H9 (cell line): ENCODE results near the gene SLC13A4. TPM values are rescaled to one million over a fixed set of nuclear protein-coding genes. Genes with fewer than 3 reads are reported as not detected.

Experiments used
- DNase-seq: peaks from one replicate; pipeline ENCODE4 v3.0.0-alpha.2; 2017
- H2AFZ ChIP-seq: one replicate; pipeline ENCODE4 v1.6.1; 2013; ENCODE audit warnings: mild to moderate bottlenecking, low read length, control low read depth, moderate library complexity
- H2AK5ac ChIP-seq: 2 replicates; pipeline ENCODE4 v1.6.1; 2013; ENCODE audit warnings: low read length, control low read depth, mixed read lengths; ENCODE audit not compliant: insufficient read length
- H2BK120ac ChIP-seq: one replicate; pipeline ENCODE4 v1.6.1; 2013; ENCODE audit warnings: low read depth, mild to moderate bottlenecking, low read length, control low read depth, inconsistent platforms; ENCODE audit not compliant: poor library complexity, severe bottlenecking
- H2BK12ac ChIP-seq: 2 replicates; pipeline ENCODE4 v1.6.1; 2013; ENCODE audit warnings: low read length, control low read depth, mixed read lengths, low read depth; ENCODE audit not compliant: insufficient read length
- H2BK15ac ChIP-seq: 2 replicates; pipeline ENCODE4 v1.6.1; 2013; ENCODE audit warnings: low read depth, low read length, control low read depth
- H2BK20ac ChIP-seq: one replicate; pipeline ENCODE4 v1.6.1; 2013; ENCODE audit warnings: low read depth, mild to moderate bottlenecking, low read length, control low read depth, inconsistent platforms; ENCODE audit not compliant: poor library complexity, severe bottlenecking
- H2BK5ac ChIP-seq: 2 replicates; pipeline ENCODE4 v1.6.1; 2013; ENCODE audit warnings: low read length, control low read depth, mixed read lengths; ENCODE audit not compliant: insufficient read length
- H3K14ac ChIP-seq: 2 replicates; pipeline ENCODE4 v1.6.1; 2013; ENCODE audit warnings: low read length, control low read depth; ENCODE audit not compliant: insufficient read depth
- H3K18ac ChIP-seq: 2 replicates; pipeline ENCODE4 v1.6.1; 2013; ENCODE audit warnings: low read depth, mild to moderate bottlenecking, mixed read lengths, low read length, control low read depth; ENCODE audit not compliant: insufficient read length
- H3K23ac ChIP-seq: 2 replicates; pipeline ENCODE4 v1.6.1; 2013; ENCODE audit warnings: low read length, control low read depth, mixed read lengths, low read depth; ENCODE audit not compliant: insufficient read length
- H3K23me2 ChIP-seq: 2 replicates; pipeline ENCODE4 v1.6.1; 2013; ENCODE audit warnings: low read depth, mild to moderate bottlenecking, mixed read lengths, low read length, control low read depth; ENCODE audit not compliant: insufficient read length, poor library complexity, severe bottlenecking
- H3K27ac ChIP-seq: 2 replicates; pipeline ENCODE4 v1.5.1; 2013; ENCODE audit warnings: low read length, control low read depth, mixed read lengths, low read depth; ENCODE audit not compliant: insufficient read length
- H3K27me3 ChIP-seq: 2 replicates; pipeline ENCODE4 v1.6.1; 2013; ENCODE audit warnings: low read length, control low read depth, inconsistent platforms; ENCODE audit not compliant: insufficient read depth
- H3K4ac ChIP-seq: 2 replicates; pipeline ENCODE4 v1.6.1; 2013; ENCODE audit warnings: low read depth, mild to moderate bottlenecking, control low read depth, inconsistent platforms, low read length, moderate library complexity
- H3K4me1 ChIP-seq: 2 replicates; pipeline ENCODE4 v1.6.1; 2013; ENCODE audit warnings: low read length, control low read depth, inconsistent platforms; ENCODE audit not compliant: insufficient read depth
- H3K4me2 ChIP-seq: 2 replicates; pipeline ENCODE4 v1.6.1; 2013; ENCODE audit warnings: low read length, control low read depth, mixed read lengths; ENCODE audit not compliant: insufficient read length, insufficient read depth
- H3K56ac ChIP-seq: 2 replicates; pipeline ENCODE4 v1.6.1; 2013; ENCODE audit warnings: low read depth, mild to moderate bottlenecking, mixed read lengths, low read length, control low read depth; ENCODE audit not compliant: insufficient read length
- H3K79me1 ChIP-seq: 2 replicates; pipeline ENCODE4 v1.6.1; 2013; ENCODE audit warnings: low read depth, mild to moderate bottlenecking, moderate library complexity, low read length, control low read depth, inconsistent platforms; ENCODE audit not compliant: insufficient read depth, poor library complexity, severe bottlenecking
- H3K79me2 ChIP-seq: 2 replicates; pipeline ENCODE4 v1.6.1; 2013; ENCODE audit warnings: low read length, control low read depth, inconsistent platforms; ENCODE audit not compliant: insufficient read depth
- H3K9ac ChIP-seq: 2 replicates; pipeline ENCODE4 v1.6.1; 2013; ENCODE audit warnings: low read length, control low read depth, mixed read lengths; ENCODE audit not compliant: insufficient read length; ENCODE audit errors: extremely low read depth
- H3K9me3 ChIP-seq: one replicate; pipeline ENCODE4 v1.6.1; 2013; ENCODE audit warnings: low read depth, low read length, inconsistent platforms; ENCODE audit not compliant: control insufficient read depth
- H3T11ph ChIP-seq: one replicate; pipeline ENCODE4 v1.6.1; 2013; ENCODE audit warnings: mild to moderate bottlenecking, low read length, control low read depth, inconsistent platforms
- H4K20me1 ChIP-seq: one replicate; pipeline ENCODE4 v1.6.1; 2013; ENCODE audit not compliant: control insufficient read depth, insufficient read length, insufficient read depth
- H4K5ac ChIP-seq: 2 replicates; pipeline ENCODE4 v1.6.1; 2013; ENCODE audit warnings: low read depth, mild to moderate bottlenecking, mixed read lengths, low read length, control low read depth; ENCODE audit not compliant: insufficient read length
- H4K8ac ChIP-seq: replicated peaks from 2 replicates; pipeline ENCODE4 v1.6.1; 2013; ENCODE audit warnings: low read length, control low read depth, mixed read lengths, low read depth; ENCODE audit not compliant: insufficient read length
- H4K91ac ChIP-seq: 2 replicates; pipeline ENCODE4 v1.6.1; 2013; ENCODE audit warnings: low read depth, mild to moderate bottlenecking, moderate library complexity, mixed read lengths, low read length, control low read depth; ENCODE audit not compliant: insufficient read length
- H3K27ac Mint-ChIP-seq, 3 experiments: 2 replicates in 2 of 3; 3 replicates in 1 of 3; pipeline ENCODE4 v1.8.0; 2020 to 2021; ENCODE audit warnings: mixed read lengths in 3 of 3, mild to moderate bottlenecking in 1 of 3, moderate library complexity in 1 of 3
- H3K27me3 Mint-ChIP-seq: 2 replicates; pipeline ENCODE4 v1.8.0; 2021; ENCODE audit warnings: low read depth, mild to moderate bottlenecking, moderate library complexity, mixed read lengths
- H3K36me3 Mint-ChIP-seq, 3 experiments: 2 replicates in 2 of 3; 3 replicates in 1 of 3; pipeline ENCODE4 v1.8.0; 2020 to 2021; ENCODE audit warnings: low read depth in 3 of 3, mixed read lengths in 3 of 3; ENCODE audit not compliant: insufficient read depth in 1 of 3
- H3K4me1 Mint-ChIP-seq, 2 experiments: 2 replicates each; pipeline ENCODE4 v1.8.0; 2020; ENCODE audit warnings: mixed read lengths in 2 of 2
- H3K4me3 Mint-ChIP-seq, 2 experiments: 2 replicates in 1 of 2; 3 replicates in 1 of 2; pipeline ENCODE4 v1.8.0; 2020 to 2021; ENCODE audit warnings: mild to moderate bottlenecking in 2 of 2, mixed read lengths in 2 of 2, moderate library complexity in 1 of 2
- H3K9me3 Mint-ChIP-seq, 2 experiments: 2 replicates in 1 of 2; 3 replicates in 1 of 2; pipeline ENCODE4 v1.8.0; 2020; ENCODE audit warnings: mild to moderate bottlenecking in 2 of 2, mixed read lengths in 2 of 2, moderate library complexity in 1 of 2
- WGBS: extraction: QIAGEN DNeasy Blood & Tissue Kit; methylation state at CpG from one replicate; pipeline ENCODE4 v1.1.7; 2013; ENCODE audit warnings: missing lambda C conversion rate, low lambda C conversion rate, mixed read lengths; ENCODE audit not compliant: insufficient read length; ENCODE audit errors: extremely low coverage; 5-methylcytosine and 5-hydroxymethylcytosine counted together
- total RNA-seq: library from RNA; stranded (reverse); gene quantifications from 2 replicates; pipeline ENCODE4 v1.2.1, GENCODE V29; 2021
- TF ChIP-seq, protein P1 (sequence below): fragments of 200-600 bp; sonication (generic); conservative IDR thresholded peaks from 3 replicates; pipeline ENCODE4 v1.8.0; 2021; ENCODE audit warnings: antibody characterized with exemption, mild to moderate bottlenecking

SLC13A4 gene
- total RNA-seq, 1 experiment from 2014 or later, result 3.5 TPM

- Histone ChIP-seq H3K23me2 (no peaks in the 10 kb centered on the region), H3K4me2 (peak overlapping the region; percentile 17)
Measured at GRCh38 chr7:135710417-135711138, 17.4 kb downstream of the SLC13A4 start.

More at GRCh38 chr7:135710417-135711138, 17.4 kb downstream of the SLC13A4 start:
- Histone ChIP-seq H2AK5ac (no peak overlapping the region), H2BK20ac (no peak overlapping the region), H2BK5ac (no peak overlapping the region), H3K56ac (no peak overlapping the region), H4K91ac (no peak overlapping the region), H3K9ac (no peak overlapping the region), H3K79me1 (no peaks in the 10 kb centered on the region), H2BK12ac (no peak overlapping the region), H2BK15ac (no peak overlapping the region), H3K18ac (no peak overlapping the region), H3K4me1 (no peaks in the 10 kb centered on the region; the same call in 1 of the 2 replicates), H3K79me2 (no peaks in the 10 kb centered on the region), H3K14ac (no peak overlapping the region), H4K5ac (no peak overlapping the region), H4K8ac (no peak overlapping the region), H3K23ac (no peak overlapping the region), H3K4ac (no peak overlapping the region), H3K27ac (no peak overlapping the region), H2BK120ac (no peak overlapping the region), H2AFZ (no peak overlapping the region), H3K9me3 (no peaks in the 10 kb centered on the region), H3K27me3 (no peaks in the 10 kb centered on the region), H3T11ph (no peak overlapping the region), H4K20me1 (no peaks in the 10 kb centered on the region)
- Mint-ChIP-seq H3K9me3 (no peaks in the 10 kb centered on the region), H3K36me3 (no peaks in the 10 kb centered on the region), H3K27ac (peak overlapping the region in 1 of 3 experiments; percentile 69; a peak in 2 of 7 replicates), H3K4me3 (no peak overlapping the region), H3K4me1 (peaks cover 7 to 13% of the 10 kb centered on the region in 2 experiments; a peak in 3 of 4 replicates), H3K27me3 (no peaks in the 10 kb centered on the region; the same call in 1 of the 2 replicates)
- DNase-seq, result peak; percentile 72
- WGBS, result no CpG with 5 or more reads among the region's 11 CpGs
- TF ChIP-seq, protein P1, sequence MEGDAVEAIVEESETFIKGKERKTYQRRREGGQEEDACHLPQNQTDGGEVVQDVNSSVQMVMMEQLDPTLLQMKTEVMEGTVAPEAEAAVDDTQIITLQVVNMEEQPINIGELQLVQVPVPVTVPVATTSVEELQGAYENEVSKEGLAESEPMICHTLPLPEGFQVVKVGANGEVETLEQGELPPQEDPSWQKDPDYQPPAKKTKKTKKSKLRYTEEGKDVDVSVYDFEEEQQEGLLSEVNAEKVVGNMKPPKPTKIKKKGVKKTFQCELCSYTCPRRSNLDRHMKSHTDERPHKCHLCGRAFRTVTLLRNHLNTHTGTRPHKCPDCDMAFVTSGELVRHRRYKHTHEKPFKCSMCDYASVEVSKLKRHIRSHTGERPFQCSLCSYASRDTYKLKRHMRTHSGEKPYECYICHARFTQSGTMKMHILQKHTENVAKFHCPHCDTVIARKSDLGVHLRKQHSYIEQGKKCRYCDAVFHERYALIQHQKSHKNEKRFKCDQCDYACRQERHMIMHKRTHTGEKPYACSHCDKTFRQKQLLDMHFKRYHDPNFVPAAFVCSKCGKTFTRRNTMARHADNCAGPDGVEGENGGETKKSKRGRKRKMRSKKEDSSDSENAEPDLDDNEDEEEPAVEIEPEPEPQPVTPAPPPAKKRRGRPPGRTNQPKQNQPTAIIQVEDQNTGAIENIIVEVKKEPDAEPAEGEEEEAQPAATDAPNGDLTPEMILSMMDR, result peak; percentile 94
